GM19351 (cell line): ENCODE data around the gene ESYT1.
A peak's percentile ranks its signal among the peaks of the same experiment; 100 is the strongest.
"Not testable (repeated sequence)": the region's sequence is repeated elsewhere in the genome, so short reads cannot be mapped to it uniquely, and the experiment has no call there.

Experiments used
- ATAC-seq: cut with Tn5 transposase; IDR thresholded peaks from one replicate; pipeline ENCODE4 v1.9.1; 2021; ENCODE audit warnings: mild to moderate bottlenecking, moderate library complexity; ENCODE audit not compliant: unreplicated experiment

The ESYT1 gene

GRCh38 chr12:56155256-56155845 is 27.3 kb downstream of the ESYT1 start:
- ATAC-seq, result no peak

DNA sequence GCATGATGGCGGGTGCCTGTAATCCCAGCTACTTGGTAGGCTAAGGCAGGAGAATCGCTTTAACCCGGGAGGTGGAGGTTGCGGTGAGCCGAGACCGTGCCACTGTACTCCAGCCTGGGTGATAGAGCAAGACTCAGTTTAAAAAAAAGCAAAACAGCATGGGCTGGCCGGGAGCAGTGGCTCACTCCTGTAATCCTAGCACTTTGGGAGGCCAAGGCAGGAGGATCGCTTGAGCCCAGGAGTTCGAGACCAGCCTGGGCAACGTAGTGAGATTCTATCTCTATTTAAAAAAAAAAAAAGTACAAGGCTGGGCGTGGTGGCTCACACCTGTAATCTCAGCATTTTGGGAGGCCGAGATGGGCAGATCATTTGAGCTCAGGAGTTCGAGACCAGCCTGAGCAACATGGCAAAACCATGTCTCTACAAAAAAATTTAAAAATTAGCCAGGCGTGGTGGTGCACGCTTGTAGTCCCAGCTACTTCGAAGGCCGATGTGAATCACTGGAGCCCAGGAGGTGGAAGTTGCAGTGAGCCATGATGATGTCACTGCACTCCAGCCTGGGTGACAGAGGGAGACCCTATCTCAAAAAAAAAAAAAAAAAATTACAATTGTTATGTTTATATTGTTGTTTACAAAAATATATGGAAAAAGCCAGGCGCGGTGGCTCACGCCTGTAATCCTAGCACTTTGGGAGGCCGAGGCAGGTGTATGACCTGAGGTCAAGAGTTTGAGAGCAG is 28.6 kb downstream of the ESYT1 start:
- ATAC-seq, result not testable (repeated sequence)

GRCh38 chr12:56157201-56158028 is 29.3 kb downstream of the ESYT1 start:
- peak; percentile 26 for ATAC-seq

GRCh38 chr12:56158029-56158925 is 30.2 kb downstream of the ESYT1 start, which contains the start of gene MYL6:
TSS of gene MYL6 (plus strand) at chr12:56158359. CDS start at chr12:56158402, 43 bp downstream.
- ATAC-seq, result peak; percentile 80

- no peak for ATAC-seq
Measured at GRCh38 chr12:56158926-56159461, 30.9 kb downstream of the ESYT1 start.

GRCh38 chr12:56159482-56160192 is 31.6 kb downstream of the ESYT1 start:
- no peak for ATAC-seq

GRCh38 chr12:56160193-56160763 is 32.2 kb downstream of the ESYT1 start:
- ATAC-seq, result no peak

- no peak for ATAC-seq
Measured at GRCh38 chr12:56160894-56161689, 33.0 kb downstream of the ESYT1 start.

- ATAC-seq, result no peak
Measured at GRCh38 chr12:56161690-56162351, 33.8 kb downstream of the ESYT1 start.

DNA sequence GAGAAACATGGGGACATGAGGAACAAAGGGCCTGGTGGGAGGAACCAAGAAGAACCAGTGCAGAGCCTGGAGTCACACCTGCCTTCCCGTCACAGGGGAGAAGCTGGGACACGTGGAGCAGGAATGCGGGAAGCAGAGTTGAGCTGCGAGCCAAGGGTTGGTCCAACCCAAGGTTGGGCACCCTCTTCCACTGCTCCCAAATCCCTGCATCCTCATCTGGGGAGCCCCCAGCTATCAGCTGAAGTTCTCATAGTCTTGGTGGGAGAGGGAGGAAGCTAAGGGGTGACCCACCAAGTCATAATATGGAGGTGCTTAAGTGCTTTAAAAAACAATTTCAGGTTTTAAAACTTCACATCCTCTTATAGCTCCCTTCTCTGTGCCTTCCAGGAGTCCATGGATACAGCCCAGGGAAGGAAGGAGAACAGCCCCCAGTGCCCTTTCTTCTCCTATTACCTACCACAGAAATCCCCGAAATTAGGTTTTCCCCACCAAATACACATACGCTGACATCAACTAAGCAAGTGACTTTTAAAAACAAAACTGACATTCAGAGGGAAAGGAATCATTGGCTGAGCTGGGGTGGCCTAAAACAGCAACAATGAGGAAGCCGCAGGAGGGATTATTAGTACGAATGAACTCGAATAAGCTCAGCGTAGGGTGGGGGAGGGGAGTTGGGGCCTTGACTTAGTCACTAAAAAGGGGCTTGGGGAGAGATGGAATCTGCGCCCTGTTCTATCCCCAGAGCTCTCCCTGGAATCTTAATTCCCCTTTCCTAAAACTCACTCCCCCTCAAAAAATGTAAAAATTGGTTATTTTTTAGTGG is 34.6 kb downstream of the ESYT1 start:
- ATAC-seq, result no peak

DNA sequence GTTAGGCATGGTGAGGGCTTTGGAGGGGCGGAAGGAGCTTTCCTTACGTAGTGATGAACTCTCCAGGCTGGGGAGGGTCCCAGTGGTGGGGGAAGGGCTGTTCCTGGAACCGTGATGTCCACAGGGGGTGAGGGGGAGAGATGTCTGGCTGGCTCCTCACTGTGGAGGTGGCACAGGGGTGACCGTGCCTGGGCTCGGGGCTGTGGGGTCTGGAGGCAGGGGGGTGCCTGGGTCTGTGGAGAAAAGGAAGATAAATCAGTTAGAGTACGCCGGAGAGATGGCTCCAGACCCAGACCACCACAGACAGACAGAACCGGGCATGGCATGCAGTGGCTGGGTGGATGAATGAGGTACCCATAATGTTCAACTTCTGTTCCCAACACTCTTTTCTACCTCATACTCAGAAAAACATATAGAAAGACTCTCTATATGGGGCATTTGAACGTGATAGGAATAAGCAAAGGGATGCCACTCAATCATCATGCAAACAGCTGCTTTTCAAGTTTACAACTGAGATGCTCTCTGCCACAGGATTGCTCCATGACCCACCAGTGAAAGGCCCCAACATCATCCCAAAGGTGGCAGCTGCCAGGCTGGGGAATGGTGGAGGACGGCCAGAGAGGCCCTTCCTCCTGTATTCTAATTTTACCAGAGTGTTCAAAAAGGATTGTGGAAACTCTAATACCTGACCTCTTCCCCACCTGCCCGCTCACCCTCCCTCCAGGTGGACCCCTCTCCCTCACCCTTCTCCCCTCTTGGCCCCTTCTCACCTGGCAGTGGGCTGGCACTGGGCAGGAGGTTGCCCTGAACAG is 35.7 kb downstream of the ESYT1 start:
- ATAC-seq, result no peak

GRCh38 chr12:56164345-56164729 is 36.3 kb downstream of the ESYT1 start:
- ATAC-seq, result no peak

DNA sequence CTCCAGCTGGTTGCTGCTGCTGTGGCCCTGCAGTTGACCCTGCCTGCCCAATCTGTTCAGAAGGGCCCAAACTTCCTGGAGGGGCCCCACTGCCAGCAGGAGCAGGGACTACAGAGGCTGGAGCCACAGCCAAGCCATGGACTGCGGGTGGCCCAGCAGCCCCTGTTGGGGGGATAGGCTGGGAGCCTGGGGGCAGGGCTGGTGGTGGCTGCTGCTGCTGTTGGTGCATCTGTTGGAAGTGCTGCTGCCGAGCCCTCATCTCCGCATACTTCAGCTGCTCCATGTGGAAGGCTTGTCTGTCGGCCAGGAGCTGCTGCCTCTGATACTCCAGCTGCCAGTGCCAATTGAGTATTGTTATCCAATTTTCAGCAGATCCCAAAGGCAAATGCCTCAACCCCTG is 37.3 kb downstream of the ESYT1 start:
- no peak for ATAC-seq

GRCh38 chr12:56169229-56169759 is 41.2 kb downstream of the ESYT1 start:
- no peak for ATAC-seq

- ATAC-seq, result no peak
Measured at GRCh38 chr12:56172839-56173238, 44.8 kb downstream of the ESYT1 start.

DNA sequence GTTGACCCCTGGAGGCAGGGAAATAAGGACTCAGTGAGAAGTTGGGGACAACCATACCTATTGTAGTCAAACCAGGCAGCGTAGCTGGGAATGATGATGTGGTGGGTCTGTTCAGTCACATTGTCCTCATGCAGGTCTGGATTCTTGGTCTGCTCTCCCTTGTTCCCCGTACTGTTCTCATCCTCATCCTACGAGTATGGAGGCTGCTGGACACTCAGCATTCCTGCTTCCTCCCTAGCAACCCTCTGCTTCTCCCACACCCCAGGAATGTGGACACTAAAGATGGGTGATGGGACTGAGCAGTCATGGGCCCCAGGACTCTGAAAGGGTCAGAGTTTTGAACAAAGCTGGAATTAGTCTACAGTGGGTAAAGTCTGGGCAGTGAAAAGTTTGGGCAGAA is 50.3 kb downstream of the ESYT1 start:
- ATAC-seq, result no peak
